GM18868 (cell line): Measurements from ENCODE around the gene DENND4A.
"Not testable (repeated sequence)": the region's sequence is repeated elsewhere in the genome, so short reads cannot be mapped to it uniquely, and the experiment has no call there.

Experiments
- ATAC-seq: cut with Tn5 transposase; IDR thresholded peaks from one replicate; pipeline ENCODE4 v1.9.1; 2021; ENCODE audit warnings: mild to moderate bottlenecking, moderate library complexity; ENCODE audit not compliant: unreplicated experiment

The DENND4A gene

DNA sequence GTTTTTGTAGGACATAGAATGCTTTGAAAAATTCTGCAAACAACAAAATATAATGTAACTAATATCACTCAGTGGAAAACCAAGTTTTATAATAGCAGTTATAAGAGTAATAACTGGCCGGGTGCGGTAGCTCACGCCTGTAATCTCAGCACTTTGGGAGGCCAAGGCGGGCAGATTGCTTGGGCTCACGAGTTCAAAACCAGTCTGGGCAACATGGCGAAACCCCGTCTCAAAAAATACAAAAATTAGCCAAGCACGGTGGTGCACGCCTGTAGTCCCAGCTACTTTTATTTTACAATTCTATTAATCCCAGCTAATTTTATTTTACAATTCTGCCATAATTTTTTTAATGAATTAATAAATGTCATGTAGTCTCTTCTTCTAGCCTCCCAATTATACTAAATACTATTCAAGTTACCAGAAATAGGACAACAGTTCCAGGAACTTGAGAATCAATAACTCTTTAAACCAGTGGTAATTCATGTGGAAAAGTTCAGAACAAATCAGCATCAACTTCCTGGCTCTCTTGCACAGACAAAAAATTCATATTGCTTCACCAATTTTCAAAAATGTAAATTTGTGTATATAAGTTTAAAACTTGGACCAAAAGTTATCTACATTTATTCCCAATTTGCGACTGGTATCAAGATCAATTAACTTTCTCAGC is 2.2 kb downstream of the DENND4A start:
- ATAC-seq, result no peak

DNA sequence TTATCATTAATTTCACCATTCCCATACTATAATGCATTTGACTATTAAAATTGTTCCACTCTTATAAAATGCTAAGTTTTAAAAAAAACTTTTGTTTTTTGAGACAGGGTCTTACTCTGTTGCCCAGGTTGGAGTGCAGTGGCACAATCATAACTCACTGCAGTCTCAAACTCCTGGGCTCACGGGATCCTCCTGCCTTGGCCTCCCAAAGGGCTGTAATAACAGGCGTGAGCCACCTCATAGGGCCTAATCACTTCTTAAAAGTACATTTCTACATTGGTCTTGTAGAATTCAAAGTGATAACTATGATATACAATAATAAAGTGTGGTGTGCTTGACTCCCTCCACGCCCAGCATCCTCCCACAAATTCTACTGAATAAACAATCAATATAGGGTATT is 3.0 kb downstream of the DENND4A start:
- ATAC-seq, result no peak

DNA sequence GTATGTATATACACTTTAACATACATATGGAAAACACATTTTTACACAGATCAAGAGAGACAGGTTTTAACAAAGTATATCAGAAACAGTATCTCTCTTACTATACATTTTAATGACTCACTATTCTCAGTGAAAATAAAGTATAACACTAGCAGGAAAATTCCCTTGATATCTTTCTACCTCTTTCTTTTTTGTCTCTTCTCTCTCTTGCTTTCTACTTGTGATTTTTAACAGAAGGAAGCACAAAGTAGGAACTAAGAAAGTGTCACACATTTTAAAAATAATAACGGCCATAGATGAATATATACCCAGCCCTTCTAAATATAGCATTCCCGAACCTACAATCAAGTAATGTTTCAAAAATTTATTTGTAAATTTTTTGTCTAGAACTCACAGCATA is 4.8 kb downstream of the DENND4A start:
- no peak for ATAC-seq

DNA sequence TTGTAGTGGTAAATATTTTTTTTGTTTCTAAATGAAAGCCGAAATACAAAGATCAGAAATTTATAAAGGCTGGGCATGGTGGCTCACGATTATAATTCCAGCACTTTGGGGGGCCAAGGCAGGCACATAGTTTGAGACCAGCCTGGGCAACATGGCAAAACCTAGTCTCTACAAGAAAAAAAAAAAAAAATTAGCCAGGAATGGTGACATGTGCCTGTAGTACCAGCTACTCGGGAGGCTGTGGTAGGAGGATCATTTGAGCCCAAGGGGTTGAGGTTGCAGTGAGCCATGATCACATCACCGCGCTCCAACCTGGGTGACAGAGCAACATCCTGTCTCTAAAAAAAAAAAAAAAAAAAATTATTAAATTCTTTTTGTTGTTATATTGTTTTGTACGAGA is 6.9 kb downstream of the DENND4A start:
- no peak for ATAC-seq

DNA sequence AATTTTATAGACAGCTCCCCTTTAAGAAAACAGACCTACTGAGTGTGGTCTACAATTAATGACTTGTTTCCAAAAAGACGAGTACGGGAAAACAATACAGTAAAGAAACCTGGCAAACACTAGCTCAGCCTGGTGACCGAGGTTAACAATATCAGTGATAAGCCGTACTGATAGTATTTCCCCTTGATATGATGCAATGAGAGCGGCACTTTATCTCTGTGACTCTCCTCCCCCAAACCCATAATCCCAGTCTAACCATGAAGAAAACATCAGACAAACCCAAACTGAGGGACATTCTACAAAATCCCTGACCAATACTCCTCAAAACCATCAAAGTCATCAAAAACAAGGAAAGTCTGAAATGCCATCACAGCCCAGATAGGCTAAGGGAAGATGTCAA is 8.2 kb downstream of the DENND4A start:
- no peak for ATAC-seq

DNA sequence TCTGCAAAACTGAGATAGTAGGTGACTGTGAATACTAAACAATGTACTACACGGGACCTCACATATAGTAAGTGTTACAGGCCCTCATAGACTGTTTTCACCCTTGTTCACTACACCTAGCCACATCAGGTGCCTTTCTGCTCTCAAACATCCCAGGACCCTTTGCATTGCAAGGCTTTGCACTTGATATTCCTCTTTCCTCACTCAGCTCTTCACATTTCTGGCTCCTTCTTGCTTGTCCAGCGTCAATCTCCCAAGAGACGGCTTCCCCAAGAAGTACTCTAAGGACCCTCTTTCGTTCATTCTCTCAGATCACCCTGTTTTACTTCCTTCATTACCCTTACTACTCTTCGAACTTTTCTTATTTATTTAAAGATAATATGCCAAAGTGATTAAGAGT is 10.0 kb downstream of the DENND4A start:
- ATAC-seq, result no peak

DNA sequence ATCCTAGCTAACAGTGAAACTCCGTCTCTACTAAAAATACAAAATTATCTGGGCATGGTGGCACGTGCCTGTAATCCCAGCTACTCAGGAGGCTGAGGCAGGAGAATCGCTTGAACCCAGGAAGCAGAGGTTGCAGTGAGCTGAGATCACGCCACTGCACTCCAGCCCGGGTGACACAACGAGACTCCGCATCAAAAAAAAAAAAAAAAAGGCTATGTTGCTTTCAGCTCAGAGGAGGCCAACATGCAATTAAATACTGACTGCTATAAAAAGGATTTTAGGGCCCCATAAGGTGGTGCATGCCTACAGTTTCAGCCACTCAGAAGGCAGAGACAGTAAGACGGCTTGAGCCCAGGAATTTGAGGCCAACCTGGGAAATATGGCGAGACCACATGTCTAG is 13.4 kb downstream of the DENND4A start:
- not testable (repeated sequence) for ATAC-seq

DNA sequence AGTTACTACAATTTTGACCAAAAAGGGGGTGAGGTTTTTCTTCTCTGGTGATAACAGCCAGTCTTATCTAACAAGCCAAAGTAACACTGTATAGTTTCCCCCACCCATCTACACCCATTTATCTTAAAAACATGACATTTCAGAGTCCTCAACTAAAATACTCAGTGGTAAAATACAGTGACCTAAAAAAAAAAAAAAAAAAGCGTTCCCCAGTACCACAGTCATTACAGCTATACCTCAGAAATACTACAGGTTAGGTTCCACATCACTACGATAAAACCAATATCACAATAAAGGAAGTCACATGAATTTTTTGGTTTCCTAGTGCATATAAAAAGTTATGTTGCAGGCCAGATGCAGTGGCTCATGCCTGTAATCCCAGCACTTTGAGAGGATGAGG is 13.8 kb downstream of the DENND4A start:
- ATAC-seq, result no peak

DNA sequence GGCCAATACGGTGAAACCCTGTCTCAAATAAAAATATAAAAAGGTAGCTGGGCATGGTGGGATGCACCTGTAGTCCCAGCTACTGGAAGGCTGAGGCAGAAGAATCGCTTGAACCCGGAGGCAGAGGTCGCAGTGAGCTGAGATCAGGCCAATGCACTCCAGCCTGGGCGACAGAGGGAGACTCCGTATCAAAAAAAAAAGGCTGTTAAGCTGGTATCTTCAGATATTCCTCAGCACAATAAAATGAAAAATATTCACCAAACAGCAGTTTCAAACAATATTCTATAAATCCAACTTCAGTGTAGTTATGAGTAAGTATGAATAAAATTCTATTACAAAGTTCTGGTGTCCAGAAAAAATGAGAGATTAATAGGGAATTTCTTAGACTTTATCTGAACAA is 14.2 kb downstream of the DENND4A start:
- ATAC-seq, result no peak

DNA sequence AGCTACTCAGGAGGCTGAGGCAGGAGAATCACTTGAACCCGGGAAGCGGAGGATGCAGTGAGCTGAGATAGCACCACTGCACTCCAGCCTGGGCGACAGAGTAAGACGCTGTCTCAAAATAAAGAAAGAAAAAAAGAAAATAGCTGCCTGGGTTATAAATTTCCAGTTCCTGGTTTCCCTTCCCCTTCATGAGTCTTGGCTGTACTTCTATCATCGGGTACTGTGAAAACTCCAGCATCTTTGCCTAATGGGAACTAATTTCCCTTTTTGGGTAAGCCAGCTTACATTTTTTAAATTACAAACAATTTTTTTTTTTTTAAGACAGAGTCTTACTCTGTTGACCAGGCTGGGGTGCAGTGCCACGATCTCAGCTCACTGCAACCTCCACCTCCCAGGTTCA is 15.0 kb downstream of the DENND4A start:
- ATAC-seq, result no peak

DNA sequence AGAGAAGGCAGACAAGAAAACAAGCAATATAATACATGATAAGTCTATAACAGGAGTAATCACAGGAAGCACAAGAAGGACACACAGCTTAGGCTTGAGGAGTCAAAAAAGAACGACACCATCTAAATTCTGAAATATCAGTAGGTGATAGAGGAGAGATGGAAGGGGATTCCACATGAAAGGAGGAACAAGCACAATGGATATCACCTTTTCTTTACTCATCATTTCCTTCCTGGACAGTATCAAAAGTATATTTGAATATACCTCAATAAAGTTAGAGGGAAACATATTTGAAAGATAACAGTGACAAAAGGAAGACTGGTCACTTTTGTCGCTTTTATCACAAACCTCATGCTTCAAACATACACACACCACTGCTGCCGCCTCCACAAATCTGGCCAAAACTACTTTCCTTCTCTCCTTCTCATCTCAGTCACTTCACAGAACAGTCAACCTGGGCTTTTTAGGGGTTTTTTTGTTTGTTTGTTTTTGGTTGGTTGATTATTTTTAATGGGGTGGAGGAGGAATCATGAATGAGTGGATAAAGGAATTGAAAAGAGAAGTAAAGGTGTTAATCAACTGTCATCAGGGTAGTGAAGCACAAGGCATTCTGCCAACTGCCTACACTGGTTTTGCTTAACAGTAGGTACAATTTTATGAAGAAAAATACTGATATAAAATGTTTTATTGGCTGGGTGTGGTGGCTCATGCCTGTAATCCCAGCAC is 18.5 kb downstream of the DENND4A start:
- ATAC-seq, result peak; percentile 63

DNA sequence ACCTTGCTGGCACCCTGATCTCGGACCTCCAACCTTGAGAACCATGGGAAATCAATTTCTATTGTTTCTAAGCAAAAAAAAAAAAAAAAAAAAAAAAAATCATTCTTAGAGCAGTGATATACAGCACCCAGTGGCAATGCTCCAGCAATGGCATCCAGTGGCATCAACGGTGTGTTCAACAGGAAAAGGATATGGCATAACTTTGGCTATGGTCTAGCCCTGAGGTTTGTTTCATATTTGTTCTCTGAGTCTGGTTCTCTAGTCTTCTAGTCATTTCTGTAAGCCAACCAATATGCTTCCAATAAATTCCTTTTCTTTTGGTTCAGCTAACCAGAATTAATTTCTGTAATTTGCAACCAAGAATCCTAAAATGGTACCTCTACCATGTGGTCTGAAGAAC is 19.2 kb downstream of the DENND4A start:
- no peak for ATAC-seq

DNA sequence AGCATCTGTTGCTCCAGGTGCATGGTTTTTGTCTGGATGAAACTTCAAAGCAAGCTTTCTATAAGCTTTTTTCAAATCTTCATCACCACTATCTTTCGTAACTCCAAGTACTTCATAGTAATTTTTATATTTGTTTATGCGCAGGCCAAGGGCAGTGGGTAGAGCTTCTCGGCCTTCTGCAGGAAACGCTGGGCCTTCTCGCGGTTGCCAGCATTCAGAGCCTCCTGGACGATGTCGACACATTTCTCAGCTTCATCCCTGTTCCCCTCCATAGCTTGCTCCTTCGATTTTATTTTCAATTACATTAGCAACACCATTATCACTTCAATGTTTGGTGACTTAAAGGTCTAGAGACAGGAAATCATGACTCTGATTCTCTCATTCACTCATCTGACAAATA is 20.2 kb downstream of the DENND4A start:
- no peak for ATAC-seq

DNA sequence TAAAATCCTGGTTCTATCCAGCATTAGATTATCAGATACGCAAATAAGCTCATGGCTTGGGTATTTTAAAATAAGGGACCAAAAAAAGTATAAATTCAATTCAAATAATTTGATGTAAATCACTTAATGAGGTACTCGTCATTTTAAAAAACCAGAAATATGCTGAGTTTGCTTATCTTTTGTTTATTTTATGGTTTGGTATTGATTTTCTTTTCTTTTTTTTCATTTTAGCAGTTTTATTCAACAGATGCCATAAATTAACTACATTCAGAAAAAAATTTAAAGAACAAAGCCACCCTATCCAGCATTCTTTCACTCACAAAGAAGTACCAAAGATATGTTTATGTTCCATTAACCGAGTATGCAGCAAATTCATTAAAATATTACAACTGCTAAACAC is 22.6 kb downstream of the DENND4A start:
- no peak for ATAC-seq

DNA sequence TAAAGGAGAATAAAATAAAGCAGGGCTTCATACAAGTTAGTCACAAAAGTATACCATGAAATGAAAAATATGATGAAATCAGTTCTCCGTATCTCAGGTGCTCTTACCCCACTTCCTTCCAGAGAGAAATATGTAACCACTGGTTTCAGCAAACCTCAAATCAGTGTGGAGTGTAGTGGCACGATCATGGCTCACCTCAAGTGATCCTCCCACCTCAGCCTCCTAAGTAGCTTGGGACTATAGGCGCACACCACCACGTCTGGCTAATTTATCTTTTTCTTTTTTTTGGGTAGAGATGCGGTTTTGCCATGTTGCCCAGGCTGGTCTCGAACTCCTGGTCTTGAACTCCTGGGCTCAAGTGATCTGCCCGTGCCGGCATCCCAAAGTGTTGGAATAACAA is 24.2 kb downstream of the DENND4A start:
- no peak for ATAC-seq

DNA sequence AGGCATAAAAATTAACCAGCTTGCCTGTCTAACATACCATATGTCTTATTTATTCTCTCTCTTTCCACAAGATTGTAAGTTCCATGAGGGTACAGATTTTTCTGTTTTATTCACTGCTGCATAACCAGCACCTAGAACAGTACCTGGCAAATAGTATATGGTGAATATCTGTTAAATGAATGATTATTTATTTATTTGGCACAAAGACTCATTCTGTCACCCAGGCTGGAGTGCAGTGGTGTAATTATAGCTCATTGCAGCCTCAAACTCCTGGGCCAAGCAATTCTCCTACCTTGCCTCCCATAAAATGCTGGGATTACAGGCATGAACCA is 24.9 kb downstream of the DENND4A start:
- ATAC-seq, result no peak

DNA sequence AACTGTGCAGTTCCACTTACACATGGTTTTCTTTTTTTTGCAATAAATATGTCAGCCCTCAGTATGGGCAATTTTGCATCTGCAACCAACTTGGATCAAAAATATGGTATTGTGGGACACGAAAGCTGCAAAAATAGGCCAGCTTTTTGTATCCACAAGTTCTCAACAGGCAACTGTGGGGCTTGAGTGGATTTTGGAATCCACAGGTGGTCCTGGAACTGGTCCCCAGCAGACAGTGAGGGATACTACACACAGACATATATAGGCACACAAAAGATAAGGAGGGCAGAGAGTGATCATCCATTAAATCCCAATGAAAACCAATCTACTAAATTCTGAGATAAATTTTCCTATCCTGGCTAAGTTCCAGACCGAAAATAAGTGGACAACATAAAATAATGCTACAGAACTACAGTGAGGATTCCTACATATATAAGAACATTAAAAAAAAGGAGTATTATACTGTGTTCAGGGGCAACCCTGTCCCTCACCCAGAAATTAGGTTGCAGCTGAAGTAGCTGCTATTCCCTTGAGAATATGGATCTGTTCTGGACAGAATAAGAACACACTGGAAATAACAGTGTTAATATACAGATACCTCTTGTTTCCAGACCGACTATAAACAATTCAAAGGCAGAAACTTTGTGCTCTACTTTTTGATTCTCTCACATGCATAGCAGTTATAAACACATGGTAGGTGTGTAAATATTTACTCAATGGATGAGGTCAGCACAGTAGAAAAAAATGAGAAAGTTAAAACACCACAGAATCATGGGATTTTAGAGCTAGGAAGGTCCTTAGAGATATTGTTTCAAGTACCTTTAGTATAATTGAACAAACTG is 25.4 kb downstream of the DENND4A start:
- no peak for ATAC-seq

DNA sequence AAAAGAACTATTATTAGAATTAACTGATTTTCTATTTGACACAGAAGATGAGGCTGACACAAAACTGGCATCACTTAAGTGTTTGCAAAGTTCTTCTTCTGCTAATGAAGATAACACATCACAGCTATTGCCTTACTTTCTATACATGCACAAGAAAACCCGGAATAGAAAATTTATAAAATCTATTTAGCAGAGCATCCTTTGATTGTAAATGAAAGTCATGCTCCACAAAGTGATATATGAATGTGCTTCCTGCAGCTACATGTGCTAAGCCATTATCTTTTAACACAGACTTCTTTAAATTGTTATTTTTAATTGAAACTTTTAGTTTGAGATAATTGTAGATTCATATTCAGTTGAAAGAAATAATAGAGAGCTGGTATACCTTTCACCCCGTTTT is 27.0 kb downstream of the DENND4A start:
- no peak for ATAC-seq

DNA sequence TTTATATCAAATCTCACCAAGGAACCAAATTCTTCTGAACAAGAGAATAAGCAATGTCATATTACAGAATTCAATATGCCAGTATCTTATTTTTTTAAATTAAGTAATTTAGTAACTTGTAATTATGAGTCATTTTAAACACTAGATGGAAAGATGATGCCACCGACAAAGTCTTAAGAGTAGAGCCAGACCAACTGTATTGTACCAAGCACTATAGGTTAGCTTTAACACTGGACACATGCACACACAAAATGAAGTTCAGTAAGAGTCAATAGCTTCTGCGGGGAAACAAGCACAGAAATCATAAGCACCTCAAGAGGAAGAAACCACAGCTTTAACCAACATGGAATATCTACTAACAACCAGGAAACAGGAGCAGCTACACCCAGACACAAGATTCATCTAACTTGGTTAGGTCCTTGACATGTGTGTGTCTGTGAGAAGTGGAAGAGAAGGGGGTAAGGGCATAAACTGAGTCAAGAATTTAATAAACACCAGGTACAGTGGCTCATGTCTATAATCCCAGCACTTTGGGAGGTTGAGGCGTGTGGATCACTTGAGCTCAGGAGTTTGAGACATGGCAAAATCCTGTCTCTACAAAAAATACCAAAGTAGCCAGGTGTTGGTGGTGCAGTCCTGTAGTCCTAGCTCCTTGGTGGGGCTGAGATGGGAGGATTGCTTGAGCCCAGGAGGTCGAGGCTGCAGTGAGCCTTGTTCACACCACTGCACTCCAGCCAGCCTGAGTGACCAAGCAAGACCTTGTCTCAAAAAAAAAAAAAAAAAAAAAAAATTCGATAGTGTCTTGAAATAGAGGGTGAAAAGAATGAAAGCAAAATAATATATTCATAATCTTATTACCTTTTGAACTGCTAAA is 28.9 kb downstream of the DENND4A start:
- no peak for ATAC-seq

DNA sequence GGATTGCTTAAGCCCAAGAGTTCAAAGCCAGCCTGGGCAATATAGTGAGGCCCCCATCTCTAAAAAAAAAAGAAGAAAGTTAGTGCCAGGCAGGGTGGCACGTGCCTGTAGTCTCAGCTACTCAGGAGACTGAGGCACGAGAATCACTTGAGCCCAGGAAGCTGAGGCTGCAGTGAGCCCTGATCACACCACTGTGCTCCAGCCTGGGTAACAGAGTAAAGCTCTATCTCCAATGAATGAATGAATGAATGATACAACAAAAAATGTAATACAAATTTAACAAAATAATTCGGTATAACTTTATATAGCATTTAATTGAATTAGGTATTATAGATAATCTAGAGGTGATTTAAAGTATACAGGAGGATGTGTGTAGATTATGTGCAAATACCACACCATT is 29.7 kb downstream of the DENND4A start:
- ATAC-seq, result no peak
